Measurements from ENCODE around the gene ENOX1.

The ENOX1 gene

GRCh38 chr13:43284162-43284561 lies 502.6 kb downstream of the ENOX1 start:
- TF ChIP-seq REST (IDR thresholded peaks at IDR 0.05; ENCODE audit: insufficient read depth in 1 of 2, low read depth in 2 of 2, low read length in 2 of 2) (no peak), FOXP2 (optimal IDR thresholded peaks at IDR 0.05; ENCODE audit: borderline replicate concordance, extremely low read depth, extremely low read length, insufficient read depth) (no peak), SIN3A (IDR thresholded peaks at IDR 0.05; ENCODE audit: borderline replicate concordance, insufficient read depth, low read length) (no peak), TAF1 (IDR thresholded peaks at IDR 0.05; ENCODE audit: borderline replicate concordance, insufficient read depth, low read length) (no peak), POLR2AphosphoS5 (IDR thresholded peaks at IDR 0.05; ENCODE audit: low read depth, low read length) (no peak)

GRCh38 chr13:43279696-43280095 lies 507.1 kb downstream of the ENOX1 start:
- TF ChIP-seq TAF1 (IDR thresholded peaks at IDR 0.05; ENCODE audit: borderline replicate concordance, insufficient read depth, low read length) = no peak
- TF ChIP-seq REST (IDR thresholded peaks at IDR 0.05; ENCODE audit: insufficient read depth in 1 of 2, low read depth in 2 of 2, low read length in 2 of 2) = no peak
- no peak for TF ChIP-seq SIN3A (IDR thresholded peaks at IDR 0.05; ENCODE audit: borderline replicate concordance, insufficient read depth, low read length)
- no peak for TF ChIP-seq POLR2AphosphoS5 (IDR thresholded peaks at IDR 0.05; ENCODE audit: low read depth, low read length)
- no peak for TF ChIP-seq FOXP2 (optimal IDR thresholded peaks at IDR 0.05; ENCODE audit: borderline replicate concordance, extremely low read depth, extremely low read length, insufficient read depth)

- TF ChIP-seq SIN3A (IDR thresholded peaks at IDR 0.05; ENCODE audit: borderline replicate concordance, insufficient read depth, low read length) (no peak), TAF1 (IDR thresholded peaks at IDR 0.05; ENCODE audit: borderline replicate concordance, insufficient read depth, low read length) (no peak), FOXP2 (optimal IDR thresholded peaks at IDR 0.05; ENCODE audit: borderline replicate concordance, extremely low read depth, extremely low read length, insufficient read depth) (no peak), POLR2AphosphoS5 (IDR thresholded peaks at IDR 0.05; ENCODE audit: low read depth, low read length) (no peak), REST (IDR thresholded peaks at IDR 0.05; ENCODE audit: insufficient read depth in 1 of 2, low read depth in 2 of 2, low read length in 2 of 2) (no peak)
Observed at GRCh38 chr13:43278127-43278526, 508.6 kb downstream of the ENOX1 start.

GRCh38 chr13:43277142-43277541 lies 509.6 kb downstream of the ENOX1 start:
- TF ChIP-seq TAF1 (IDR thresholded peaks at IDR 0.05; ENCODE audit: borderline replicate concordance, insufficient read depth, low read length) (no peak), POLR2AphosphoS5 (IDR thresholded peaks at IDR 0.05; ENCODE audit: low read depth, low read length) (no peak), FOXP2 (optimal IDR thresholded peaks at IDR 0.05; ENCODE audit: borderline replicate concordance, extremely low read depth, extremely low read length, insufficient read depth) (no peak), SIN3A (IDR thresholded peaks at IDR 0.05; ENCODE audit: borderline replicate concordance, insufficient read depth, low read length) (no peak), REST (IDR thresholded peaks at IDR 0.05; ENCODE audit: insufficient read depth in 1 of 2, low read depth in 2 of 2, low read length in 2 of 2) (no peak)

- TF ChIP-seq TAF1 (IDR thresholded peaks at IDR 0.05; ENCODE audit: borderline replicate concordance, insufficient read depth, low read length) (no peak), REST (IDR thresholded peaks at IDR 0.05; ENCODE audit: insufficient read depth in 1 of 2, low read depth in 2 of 2, low read length in 2 of 2) (no peak), SIN3A (IDR thresholded peaks at IDR 0.05; ENCODE audit: borderline replicate concordance, insufficient read depth, low read length) (no peak), FOXP2 (optimal IDR thresholded peaks at IDR 0.05; ENCODE audit: borderline replicate concordance, extremely low read depth, extremely low read length, insufficient read depth) (no peak), POLR2AphosphoS5 (IDR thresholded peaks at IDR 0.05; ENCODE audit: low read depth, low read length) (no peak)
Observed at GRCh38 chr13:43274881-43275280, 511.9 kb downstream of the ENOX1 start.

Measured in PFSK-1 (cell line).